Cortex of kidney (tissue), 1 donor: ENCODE results near the gene IPO4.

Experiments used
- DNase-seq: peaks from one replicate; lab custom pipeline; 2025; lab: John Stamatoyannopoulos, UW

IPO4 gene

DNA sequence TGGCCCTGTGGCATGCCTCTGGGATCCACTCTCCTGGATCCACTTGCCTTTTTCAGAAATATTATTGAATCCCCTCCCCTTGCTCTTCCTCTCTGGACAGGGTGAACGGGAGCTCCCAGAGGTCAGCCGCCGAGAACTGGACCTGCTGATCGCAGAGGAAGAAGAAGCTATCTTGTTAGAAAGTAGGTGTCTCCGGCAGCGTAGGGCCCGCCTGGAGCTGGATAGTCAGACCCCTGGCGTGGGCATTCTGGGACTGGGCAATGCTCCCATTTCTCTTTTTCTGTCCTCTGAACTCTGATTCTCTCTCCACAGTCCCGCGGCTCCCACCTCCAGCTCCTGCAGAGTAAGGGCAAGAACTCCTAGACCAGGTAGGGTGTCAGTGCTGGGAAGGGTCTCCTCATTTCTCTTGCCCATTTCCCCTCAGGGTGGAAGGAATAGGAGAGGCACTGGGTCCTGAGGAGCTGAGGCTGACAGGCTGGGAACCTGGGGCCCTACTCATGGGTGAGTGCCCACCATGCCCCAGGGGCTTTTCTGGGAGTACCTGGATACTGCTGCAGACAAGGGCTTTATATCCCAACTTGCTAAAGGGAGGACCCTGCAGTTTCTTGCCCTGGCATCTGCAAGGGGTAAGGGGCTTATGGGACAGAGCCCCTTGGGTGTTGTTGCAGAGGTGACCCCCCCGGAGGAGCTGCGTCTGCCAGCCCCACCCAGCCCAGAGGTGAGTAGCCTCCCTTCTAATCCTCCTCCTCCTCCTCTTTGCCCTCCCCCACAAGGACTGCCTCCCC, 11.4 kb downstream of the IPO4 start:
- no peak for DNase-seq

DNA sequence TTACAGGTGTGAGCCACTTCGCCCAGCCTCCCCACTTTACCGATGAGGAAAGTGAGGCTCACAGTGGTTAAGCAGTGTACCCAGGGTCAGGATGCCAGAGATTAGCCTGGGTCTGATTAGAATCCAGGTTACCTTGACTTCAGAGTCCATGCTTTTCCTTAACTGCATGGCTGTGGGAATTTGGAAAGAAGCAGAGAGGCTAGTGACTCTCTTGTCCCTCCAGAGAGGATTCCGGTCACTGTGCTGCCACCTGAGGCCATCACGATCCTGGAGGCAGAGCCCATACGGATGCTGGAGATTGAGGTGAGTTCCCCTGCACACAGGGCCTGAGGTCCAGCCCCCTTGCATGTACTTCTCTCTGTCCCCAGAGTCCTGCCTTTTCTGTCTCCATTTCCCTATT, 12.0 kb downstream of the IPO4 start:
- no peak for DNase-seq

DNA sequence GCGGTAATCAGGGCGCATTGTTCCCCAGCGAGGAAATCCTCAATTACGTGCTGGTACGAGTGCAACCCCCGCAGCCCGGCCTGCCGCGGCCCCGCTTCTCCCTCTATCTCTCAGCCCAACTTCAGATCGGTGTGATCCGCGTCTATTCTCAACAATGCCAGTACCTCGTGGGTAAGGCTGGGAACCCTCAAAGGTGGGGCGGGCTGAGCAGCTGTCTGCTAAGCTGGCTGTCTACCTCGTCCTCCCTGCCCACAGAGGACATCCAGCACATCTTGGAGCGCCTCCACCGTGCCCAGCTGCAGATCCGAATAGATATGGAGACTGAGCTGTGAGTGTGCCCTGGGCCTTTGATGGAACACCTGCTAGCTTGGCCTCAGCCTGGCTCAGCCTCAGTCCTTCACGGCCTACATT, 15.7 kb downstream of the IPO4 start:
- no peak for DNase-seq

DNA sequence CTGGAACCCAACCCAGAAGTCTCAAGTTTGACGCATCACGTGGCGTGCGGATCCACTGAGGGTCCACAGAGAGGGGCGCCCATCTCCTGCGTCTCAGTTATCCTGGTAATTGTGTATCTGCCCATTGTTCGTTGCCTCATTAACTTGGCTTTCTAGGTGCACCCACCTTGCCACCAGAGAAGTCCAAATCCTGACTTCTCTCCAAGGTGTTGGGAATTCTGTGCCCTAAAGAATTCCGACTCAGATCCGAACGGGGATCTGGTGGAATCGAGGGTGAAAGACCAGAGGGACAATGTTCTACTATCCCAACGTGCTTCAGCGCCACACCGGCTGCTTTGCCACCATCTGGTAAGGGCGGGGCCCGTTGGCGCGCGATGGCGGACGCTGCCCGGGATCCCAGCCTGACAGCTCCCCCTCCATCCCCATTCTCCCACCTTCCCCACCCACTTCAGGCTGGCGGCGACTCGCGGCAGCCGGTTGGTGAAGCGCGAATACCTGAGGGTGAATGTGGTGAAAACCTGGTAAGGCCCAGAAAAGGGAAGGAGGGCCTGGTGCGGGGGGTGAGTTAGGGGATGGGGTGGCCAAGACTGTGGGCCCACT, 16.3 kb downstream of the IPO4 start:
- DNase-seq = no peak

DNA sequence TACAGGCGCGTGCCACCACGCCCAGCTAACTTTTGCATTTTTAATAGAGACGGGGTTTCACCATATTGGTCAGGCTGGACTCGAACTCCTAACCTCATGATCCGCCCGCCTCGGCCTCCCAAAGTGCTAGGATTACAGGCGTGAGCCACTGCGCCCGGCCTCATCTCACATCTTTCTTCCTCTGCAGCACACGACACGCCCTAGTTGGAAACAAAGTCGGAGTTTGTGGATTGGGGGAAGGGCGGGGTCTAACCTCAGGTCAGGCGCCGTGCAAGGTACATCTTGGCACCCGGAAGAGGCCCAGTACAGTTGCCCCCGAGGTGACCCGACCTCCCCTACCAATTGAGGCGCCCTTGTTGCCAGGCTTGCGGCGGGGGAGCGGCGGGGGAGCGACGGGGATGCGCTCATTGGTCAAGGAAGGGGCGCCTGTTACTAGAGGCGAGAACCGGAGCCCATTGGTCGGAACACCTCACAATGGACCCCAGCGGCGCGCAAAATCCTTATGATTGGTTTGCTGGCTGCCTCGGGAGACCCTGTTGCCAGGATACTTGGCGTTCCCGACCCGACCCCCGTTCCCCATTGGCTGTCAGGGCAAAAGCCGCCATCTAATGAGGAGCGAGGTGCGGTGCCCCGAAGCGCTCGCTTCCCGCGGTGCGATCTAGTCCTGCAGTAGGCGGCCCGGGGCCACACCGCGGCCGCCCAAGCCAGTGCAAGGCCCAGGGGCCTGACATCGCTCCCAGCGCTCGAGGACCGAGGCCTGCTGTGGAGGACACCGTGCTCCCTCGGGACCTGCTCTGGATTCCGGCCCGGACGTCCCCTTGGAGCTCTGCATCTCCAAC, 17.0 kb downstream of the IPO4 start, which contains the start of gene REC8:
REC8 (plus strand) TSS at position 659 of the 839 bp plus-strand sequence. CDS start 473 bp downstream, outside the sequence.
- no peak for DNase-seq

DNA sequence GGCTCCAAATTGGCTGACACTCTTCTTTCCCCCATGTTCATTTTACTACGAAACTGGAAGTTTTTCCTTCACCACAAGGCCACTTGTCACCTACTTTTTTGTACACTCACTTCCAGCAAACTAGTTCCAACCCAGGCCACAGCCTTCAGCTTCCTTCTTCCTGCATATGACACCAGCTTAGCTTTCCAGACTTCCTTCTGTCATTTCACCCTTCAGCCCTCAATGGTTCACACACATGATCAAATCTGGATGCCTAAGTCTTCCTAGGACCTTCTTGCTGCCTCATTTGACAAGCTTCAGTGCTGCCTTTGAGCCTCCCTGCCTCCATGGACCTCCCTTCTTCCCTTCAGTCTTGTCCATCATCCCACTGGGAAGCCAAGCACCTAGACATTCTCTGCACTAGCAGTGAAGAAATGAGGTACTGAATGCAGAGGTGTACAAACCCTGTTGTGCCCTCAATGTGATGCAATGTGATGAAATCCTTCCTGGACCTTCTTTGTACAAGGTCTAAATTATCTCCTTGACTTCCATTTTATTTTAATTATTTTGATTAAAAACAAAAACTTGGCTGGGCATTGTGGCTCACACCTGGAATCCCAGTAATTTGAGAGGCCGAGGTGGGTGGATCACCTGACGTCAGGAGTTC, 21.0 kb downstream of the IPO4 start:
- DNase-seq = no peak

DNA sequence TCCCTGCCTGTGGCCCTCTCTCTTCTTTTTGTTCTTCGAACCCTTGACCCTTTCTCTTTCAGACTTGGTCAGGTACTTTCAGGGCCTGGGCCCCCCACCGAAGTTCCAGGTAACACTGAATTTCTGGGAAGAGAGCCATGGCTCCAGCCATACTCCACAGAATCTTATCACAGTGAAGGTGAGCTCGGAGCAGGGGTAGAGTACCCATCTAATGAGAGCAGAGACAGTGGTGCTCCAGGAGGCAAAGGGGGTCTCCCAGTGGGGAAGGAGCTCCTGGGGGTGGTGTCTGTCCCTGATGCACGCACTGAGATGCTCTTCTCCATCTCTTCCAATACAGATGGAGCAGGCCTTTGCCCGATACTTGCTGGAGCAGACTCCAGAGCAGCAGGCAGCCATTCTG, 22.8 kb downstream of the IPO4 start:
- no peak for DNase-seq

DNA sequence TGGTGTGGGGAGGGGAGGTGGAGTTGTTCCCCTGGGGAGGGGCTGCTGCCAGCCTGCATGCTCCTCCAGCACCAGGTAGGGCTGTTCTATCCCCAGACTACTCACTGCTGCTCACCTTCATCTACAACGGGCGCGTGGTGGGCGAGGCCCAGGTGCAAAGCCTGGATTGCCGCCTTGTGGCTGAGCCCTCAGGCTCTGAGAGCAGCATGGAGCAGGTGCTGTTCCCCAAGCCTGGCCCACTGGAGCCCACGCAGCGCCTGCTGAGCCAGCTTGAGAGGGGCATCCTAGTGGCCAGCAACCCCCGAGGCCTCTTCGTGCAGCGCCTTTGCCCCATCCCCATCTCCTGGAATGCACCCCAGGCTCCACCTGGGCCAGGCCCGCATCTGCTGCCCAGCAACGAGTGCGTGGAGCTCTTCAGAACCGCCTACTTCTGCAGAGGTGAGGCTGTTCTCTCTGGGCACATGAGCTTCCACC, 24.1 kb downstream of the IPO4 start:
- no peak for DNase-seq

DNA sequence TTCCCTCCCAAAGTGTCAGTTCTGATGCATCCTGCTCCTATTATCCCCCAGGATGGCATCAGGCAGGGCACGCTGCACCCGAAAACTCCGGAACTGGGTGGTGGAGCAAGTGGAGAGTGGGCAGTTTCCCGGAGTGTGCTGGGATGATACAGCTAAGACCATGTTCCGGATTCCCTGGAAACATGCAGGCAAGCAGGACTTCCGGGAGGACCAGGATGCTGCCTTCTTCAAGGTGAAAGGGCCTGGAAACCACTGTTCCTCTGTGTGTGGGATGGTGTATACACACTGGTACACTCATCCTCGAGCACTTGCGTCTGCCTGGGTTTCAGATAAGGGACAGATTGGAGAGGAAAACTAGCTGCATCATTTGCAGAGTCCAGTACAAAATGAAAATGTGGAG, 26.5 kb downstream of the IPO4 start:
- DNase-seq = no peak

DNA sequence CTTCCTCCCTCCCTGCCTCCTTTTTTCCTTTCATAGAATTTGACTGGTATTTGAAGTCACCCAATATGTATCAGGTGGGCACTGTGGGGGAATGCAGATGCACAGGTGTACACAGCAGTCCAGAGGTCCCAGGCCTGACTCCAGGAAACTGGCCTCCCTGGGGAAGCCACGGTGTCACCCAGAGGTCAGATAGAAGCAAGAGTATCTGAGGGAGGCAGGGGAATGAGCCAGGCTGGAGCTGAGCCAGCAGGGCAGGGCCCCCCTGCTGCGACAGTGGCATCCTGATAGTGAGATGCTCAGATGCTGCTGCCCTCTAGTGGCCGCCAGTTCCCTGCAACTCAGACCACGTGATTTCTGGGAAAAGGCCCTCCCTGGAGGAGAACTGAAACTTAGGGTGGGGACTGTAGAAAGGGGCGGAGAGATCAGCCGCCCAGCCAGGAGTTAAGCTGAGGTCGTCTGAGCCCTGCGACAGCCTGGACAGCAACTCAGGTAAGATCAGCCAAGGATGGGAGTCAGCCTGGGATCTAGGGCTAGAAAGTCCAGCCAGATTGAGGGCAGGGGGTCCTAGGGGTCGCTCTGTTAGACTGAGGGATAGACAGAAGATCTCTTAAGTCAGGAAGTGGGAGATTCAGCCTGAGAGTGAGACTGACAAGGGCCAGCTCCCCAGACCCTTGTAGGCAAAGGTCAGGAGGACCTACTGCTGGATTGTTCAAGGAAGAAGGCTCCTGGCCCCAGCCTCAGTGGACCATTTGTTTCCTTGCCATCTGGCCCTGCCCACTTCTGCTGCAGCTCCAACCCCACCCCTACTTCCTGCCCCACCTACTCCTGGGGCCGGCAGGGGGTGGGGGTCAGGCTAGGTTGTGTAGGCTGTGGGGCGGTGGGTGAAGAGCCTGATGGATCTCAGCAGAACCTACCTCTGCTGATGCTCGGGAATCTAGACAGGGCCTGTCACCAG, 27.5 kb downstream of the IPO4 start, which contains the start of gene IRF9:
IRF9 (plus strand) TSS at position 416 of the 955 bp plus-strand sequence. CDS start 880 bp downstream, outside the sequence.
- DNase-seq = peak; percentile 58

DNA sequence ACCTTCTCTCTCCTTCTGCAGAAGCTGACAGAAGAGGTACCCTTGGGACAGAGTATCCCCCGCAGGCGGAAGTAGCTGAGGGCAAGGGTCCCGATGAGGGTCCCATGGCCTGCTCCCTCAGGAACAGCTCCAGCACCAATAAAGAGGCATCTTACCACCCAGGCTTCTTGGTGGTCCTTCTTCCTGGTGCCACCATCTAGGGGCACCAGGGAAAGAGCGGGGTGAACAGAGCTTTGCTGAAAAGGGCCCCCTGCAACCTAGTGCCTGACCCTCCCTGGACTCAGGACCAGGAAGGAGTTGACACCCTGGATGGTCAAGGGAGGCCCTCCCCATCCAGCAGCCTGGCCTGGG, 28.1 kb downstream of the IPO4 start:
- DNase-seq = no peak

DNA sequence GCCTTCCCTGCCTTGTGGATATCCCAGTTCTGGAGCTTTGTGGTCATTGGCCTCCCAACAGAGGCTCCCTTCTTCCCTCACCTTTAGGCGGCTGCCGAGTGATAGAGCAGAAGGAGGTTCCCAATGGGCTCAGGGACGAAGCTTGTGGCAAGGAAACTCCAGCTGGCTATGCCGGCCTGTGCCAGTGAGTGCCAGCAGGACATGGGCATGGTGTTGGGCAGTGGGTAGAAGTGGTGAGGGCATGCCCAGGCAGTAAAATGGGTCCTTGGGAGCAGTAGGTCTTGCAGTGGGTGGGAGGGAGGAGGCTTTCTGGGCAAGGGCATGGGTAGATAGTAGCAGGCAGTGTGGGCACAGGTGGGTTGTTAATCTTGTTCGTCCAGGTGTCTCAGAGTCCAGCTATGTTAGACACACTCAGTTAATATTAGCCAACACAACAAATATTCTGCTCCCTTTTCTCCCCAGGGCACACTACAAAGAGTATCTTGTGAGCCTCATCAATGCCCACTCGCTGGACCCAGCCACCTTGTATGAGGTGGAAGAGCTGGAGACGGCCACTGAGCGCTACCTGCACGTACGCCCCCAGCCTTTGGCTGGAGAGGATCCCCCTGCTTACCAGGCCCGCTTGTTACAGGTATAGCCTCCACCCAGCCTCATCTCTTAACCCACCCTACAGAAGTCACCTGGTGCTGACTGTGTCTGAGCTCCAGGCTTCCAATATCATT, 28.7 kb downstream of the IPO4 start:
- no peak for DNase-seq

DNA sequence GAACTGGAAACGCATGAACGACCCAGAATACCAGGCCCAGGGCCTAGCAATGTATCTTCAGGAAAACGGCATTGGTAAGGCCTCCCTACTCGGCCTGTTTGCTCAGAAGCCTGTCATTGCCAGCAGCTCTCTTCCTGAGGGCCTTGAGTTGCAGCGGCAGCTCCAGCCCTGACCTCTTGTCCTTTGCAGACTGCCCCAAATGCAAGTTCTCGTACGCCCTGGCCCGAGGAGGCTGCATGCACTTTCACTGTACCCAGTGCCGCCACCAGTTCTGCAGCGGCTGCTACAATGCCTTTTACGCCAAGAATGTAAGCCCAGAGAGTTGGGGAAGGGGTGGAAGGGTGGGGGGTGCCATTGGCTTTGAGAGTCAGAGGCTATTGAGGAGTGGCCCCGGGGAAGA, 31.3 kb downstream of the IPO4 start:
- no peak for DNase-seq

DNA sequence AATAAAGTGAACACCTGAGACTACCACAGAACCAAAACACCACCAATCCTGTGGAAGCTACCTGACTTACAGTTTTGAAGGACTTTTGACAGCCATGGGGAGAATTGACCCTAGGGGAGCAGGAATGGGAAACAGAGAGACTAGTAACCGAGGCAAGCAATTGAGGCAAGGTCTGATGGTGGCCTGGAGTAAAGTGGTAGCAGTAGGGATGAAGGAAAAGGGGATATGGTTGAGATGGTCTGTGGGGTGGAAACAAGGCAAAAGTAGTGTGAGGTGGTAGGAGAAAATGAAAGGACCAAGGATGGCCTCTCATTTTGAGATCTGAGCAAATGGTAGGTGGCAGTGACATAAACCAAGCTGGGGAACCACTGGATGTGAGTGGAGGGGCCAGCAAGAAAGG, 31.8 kb downstream of the IPO4 start:
- DNase-seq = no peak

DNA sequence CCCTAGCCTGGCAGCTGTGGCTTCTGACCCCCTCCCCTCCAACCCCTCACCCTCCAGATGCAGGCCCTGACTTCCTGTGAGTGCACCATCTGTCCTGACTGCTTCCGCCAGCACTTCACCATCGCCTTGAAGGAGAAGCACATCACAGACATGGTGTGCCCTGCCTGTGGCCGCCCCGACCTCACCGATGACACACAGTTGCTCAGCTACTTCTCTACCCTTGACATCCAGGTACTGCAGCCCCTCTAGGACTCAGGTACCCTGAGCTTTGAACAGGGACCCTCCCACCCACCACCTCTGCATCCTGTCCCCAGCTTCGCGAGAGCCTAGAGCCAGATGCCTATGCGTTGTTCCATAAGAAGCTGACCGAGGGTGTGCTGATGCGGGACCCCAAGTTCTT, 33.5 kb downstream of the IPO4 start:
- no peak for DNase-seq

DNA sequence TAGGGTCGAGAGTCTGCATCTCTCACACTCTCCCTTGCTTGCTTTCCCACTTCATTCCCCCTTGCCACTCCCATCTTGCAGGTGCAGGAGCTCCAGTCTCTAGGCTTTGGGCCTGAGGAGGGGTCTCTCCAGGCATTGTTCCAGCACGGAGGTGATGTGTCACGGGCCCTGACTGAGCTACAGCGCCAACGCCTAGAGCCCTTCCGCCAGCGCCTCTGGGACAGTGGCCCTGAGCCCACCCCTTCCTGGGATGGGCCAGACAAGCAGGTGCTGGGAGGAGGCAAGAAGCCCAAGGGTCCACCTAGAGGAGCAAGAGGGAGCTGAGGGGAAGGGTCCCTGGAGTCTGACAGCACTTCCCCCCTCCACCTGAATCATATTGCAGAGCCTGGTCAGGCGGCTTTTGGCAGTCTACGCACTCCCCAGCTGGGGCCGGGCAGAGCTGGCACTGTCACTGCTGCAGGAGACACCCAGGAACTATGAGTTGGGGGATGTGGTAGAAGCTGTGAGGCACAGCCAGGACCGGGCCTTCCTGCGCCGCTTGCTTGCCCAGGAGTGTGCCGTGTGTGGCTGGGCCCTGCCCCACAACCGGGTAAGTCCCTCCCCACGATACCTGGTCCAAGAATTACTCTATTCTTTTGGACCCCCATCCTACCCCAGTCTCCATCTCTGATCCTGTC, 37.1 kb downstream of the IPO4 start:
- no peak for DNase-seq

DNA sequence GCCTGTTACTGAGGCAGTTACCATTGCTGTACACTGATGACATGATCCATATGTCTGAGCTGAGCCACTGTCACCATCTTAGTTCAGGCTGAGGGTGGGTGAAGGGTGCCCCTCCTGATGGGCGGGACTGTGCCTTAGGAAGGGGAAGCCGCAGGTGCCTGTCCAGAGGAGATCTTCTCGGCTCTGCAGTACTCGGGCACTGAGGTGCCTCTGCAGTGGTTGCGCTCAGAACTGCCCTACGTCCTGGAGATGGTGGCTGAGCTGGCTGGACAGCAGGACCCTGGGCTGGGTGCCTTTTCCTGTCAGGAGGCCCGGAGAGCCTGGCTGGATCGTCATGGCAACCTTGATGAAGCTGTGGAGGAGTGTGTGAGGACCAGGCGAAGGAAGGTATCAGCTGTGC, 37.6 kb downstream of the IPO4 start:
- no peak for DNase-seq

DNA sequence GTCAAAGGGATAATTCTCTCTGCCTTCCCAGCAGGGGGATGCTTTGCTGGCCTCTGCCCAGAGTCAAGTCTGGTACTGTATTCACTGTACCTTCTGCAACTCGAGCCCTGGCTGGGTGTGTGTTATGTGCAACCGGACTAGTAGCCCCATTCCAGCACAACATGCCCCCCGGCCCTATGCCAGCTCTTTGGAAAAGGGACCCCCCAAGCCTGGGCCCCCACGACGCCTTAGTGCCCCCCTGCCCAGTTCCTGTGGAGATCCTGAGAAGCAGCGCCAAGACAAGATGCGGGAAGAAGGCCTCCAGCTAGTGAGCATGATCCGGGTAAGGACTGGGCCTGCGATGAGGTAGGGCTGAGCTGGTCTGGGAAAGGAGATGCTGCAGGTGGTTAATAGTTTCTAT, 38.0 kb downstream of the IPO4 start:
- no peak for DNase-seq

DNA sequence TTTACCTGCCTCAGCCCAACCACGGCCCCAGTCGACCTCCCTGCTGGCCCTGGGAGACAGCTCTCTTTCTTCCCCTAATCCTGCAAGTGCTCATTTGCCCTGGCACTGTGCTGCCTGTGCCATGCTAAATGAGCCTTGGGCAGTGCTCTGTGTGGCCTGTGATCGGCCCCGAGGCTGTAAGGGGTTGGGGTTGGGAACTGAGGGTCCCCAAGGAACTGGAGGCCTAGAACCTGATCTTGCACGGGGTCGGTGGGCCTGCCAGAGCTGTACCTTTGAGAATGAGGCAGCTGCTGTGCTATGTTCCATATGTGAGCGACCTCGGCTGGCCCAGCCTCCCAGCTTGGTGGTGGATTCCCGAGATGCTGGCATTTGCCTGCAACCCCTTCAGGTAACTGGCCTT, 38.6 kb downstream of the IPO4 start:
- DNase-seq = no peak
